Bronchial epithelial cell (primary cell): ENCODE results near the gene UVRAG. TPM values are rescaled to one million over a fixed set of nuclear protein-coding genes. Genes with fewer than 3 reads are reported as not detected.

ENCODE experiments used
- DNase-seq: peaks from one replicate; pipeline ENCODE4 v3.0.0-alpha.2; 2010; ENCODE audit warnings: low read depth
- FAIRE-seq: peaks from 2 replicates; lab custom pipeline; 2011; peaks lifted over from hg19 to GRCh38; lab: Jason Lieb, UNC
- H3K27me3 ChIP-seq: 2 replicates; pipeline ENCODE4 v1.5.1; 2011; ENCODE audit warnings: low read length; ENCODE audit not compliant: control insufficient read depth, insufficient read depth
- H3K36me3 ChIP-seq: 2 replicates; pipeline ENCODE4 v1.5.1; 2011; ENCODE audit warnings: low read length; ENCODE audit not compliant: control insufficient read depth, insufficient read depth
- H3K4me3 ChIP-seq: 2 replicates; pipeline ENCODE4 v1.5.1; 2011; ENCODE audit warnings: mild to moderate bottlenecking, low read depth, low read length, control low read depth
- total RNA-seq: library from RNA; depleted of rRNA; stranded (reverse); fragments of >200 nt; gene quantifications from 2 replicates; pipeline ENCODE4 v1.2.1, GENCODE V29; 2014
- TF ChIP-seq, protein P1 (sequence below): IDR thresholded peaks from 2 replicates; pipeline ENCODE4 v1.5.1; 2011; ENCODE audit warnings: mild to moderate bottlenecking, moderate library complexity, low read length, control low read depth, inconsistent platforms; ENCODE audit not compliant: insufficient read depth, severe bottlenecking

UVRAG gene
- total RNA-seq, 1 donor from 2014 or later, result 11.1 TPM

DNA sequence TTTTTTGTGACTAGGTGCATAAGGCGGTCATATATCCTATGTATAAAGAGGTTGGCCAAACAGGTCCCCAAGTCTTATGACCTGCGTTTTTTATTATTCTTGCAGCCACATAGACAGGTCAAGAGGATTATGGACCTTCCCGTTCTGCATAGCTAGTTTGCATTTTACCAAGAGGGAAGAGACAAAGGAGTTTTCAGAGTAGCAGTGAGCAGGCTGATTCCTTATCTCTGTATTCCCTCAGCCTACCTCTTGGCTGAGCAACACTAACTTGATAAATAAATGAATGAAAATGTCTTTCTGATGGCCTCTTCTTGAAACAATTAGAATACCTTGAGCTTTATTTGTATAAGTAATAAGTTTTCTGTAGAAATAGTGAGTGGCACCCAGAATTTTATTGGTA is 210.8 kb downstream of the UVRAG start:
- DNase-seq (no peak), FAIRE-seq (no peak)
- Histone ChIP-seq H3K27me3 (no peaks in the 10 kb centered on the region), H3K4me3 (no peak overlapping the region), H3K36me3 (no peaks in the 10 kb centered on the region)
- TF ChIP-seq, protein P1, sequence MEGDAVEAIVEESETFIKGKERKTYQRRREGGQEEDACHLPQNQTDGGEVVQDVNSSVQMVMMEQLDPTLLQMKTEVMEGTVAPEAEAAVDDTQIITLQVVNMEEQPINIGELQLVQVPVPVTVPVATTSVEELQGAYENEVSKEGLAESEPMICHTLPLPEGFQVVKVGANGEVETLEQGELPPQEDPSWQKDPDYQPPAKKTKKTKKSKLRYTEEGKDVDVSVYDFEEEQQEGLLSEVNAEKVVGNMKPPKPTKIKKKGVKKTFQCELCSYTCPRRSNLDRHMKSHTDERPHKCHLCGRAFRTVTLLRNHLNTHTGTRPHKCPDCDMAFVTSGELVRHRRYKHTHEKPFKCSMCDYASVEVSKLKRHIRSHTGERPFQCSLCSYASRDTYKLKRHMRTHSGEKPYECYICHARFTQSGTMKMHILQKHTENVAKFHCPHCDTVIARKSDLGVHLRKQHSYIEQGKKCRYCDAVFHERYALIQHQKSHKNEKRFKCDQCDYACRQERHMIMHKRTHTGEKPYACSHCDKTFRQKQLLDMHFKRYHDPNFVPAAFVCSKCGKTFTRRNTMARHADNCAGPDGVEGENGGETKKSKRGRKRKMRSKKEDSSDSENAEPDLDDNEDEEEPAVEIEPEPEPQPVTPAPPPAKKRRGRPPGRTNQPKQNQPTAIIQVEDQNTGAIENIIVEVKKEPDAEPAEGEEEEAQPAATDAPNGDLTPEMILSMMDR, result no peak

DNA sequence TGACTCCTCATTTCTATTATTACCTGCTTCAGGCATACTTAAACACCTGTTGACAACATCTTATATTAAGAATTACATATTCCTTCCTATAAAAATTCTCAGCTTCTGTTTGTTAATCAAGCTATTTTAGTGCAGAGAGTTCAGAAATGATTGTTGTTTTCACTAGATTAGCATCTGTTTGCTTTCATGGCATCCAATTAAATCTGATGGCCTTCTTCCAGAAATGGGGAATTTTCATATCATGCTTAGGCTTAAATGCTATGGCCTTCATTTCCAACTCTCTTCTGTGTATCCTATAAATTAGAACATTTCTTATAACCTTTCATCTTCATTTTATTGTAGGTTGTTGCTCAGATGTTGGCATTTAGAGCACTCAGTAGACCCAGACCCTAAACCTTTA is 211.3 kb downstream of the UVRAG start:
- no peak for FAIRE-seq
- TF ChIP-seq, protein P1, result no peak
- no peak for DNase-seq
- Histone ChIP-seq H3K4me3 (no peak overlapping the region), H3K36me3 (no peaks in the 10 kb centered on the region), H3K27me3 (no peaks in the 10 kb centered on the region)

DNA sequence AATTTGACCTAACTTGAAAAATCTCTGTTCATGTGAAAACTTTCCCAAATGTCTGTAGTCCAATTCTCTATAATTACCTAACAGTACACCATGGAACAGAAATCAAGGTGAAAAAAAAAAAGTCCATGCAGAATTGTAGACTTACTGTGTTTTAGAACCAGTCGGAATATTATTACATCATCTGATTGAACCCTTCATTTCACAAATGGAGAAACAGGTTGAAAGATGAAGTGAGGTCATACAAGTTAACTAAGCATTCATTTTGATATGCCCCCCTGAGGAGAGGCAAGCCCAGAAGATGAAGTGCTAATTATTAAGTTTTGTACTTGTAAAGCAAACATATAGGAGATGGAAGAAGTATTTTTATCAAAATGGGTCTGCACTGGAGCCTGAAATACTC is 211.9 kb downstream of the UVRAG start:
- H3K27me3 ChIP-seq, result no peaks in the 10 kb centered on the region
- FAIRE-seq, result no peak
- TF ChIP-seq, protein P1, result no peak
- no peak overlapping the region for H3K4me3 ChIP-seq
- H3K36me3 ChIP-seq, result no peaks in the 10 kb centered on the region
- DNase-seq, result no peak

DNA sequence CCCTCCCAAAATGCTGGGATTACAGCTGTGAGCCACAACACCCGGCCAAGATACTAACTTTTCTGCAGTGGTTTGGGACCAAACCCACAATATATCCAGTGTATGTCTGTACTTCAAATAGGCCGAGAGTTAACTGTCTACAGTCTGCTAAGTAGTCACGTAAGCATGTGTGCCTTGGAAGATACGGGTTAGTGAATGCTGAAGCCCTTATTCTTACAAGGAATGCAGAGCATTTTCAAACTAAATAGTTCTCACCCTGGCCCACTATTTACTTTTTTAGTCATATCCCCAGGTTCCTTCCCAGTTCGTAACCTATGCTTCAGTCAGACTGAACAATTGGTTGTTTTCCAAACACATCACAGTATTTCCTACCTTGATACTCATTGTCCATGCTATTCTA is 215.3 kb downstream of the UVRAG start:
- no peak for FAIRE-seq
- DNase-seq, result peak; percentile 89
- TF ChIP-seq, protein P1, result no peak

DNA sequence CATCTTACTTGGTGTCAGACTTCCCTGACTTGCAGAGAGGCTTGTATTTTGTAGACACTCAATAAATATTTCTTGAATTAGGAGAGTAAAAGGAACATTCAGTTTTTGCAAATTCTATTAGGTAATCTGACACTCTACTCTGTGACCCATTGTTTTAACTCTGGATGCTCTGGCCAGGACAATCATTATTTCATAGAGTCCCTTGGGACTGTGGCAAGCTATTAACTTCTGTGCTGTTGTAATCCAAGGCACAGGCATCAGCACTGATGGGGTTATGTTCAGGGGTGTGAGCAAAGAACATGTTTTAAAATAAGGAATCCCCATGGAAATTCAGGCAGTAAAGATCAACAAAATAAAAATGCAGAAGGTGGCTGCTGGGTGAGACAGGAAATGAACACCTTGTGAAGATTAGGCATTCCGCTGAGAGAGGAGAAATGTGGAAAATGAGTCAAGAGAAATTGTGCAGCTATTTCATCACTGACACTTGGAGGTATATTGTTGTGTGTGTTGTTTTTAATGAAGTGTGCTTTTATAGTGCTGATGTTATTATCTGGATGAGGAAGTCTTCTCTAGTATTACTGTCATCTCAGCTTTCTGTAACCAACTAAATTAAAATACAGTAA is 216.1 kb downstream of the UVRAG start:
- Histone ChIP-seq H3K27me3 (no peaks in the 10 kb centered on the region), H3K4me3 (no peak overlapping the region), H3K36me3 (peaks cover 1% of the 10 kb centered on the region)
- DNase-seq, result peak; percentile 84
- TF ChIP-seq, protein P1, result no peak
- FAIRE-seq, result no peak

More for the DNA sequence above, 215.3 kb downstream of the UVRAG start:
- Histone ChIP-seq H3K36me3 (peaks cover 1% of the 10 kb centered on the region), H3K4me3 (no peak overlapping the region), H3K27me3 (no peaks in the 10 kb centered on the region)

- FAIRE-seq (no peak), DNase-seq (no peak)
- no peak overlapping the region for H3K4me3 ChIP-seq
- TF ChIP-seq, protein P1, result no peak
- H3K27me3 ChIP-seq, result no peaks in the 10 kb centered on the region
- peaks cover 1% of the 10 kb centered on the region for H3K36me3 ChIP-seq
Observed at GRCh38 chr11:76033699-76034098, 218.7 kb downstream of the UVRAG start.
